Thoracic aorta (tissue), 2 donors: ENCODE data around the gene NAV3. TPM values are rescaled to one million over a fixed set of nuclear protein-coding genes. Genes with fewer than 3 reads are reported as not detected.

ENCODE experiments used
- ATAC-seq: fragments of 150-250 bp; one replicate; pipeline ENCODE4 v1.8.0; 2017; ENCODE audit warnings: low read depth; ENCODE audit not compliant: insufficient number of reproducible peaks, low FRiP score
- DNase-seq: peaks from one replicate; pipeline ENCODE4 v3.0.0-alpha.2; 2020; ENCODE audit warnings: low spot score
- H3K27ac ChIP-seq, 2 donors: fragments of 200-600 bp; sonication (generic); 1 replicate in 1 of 2; 2 replicates in 1 of 2; pipeline ENCODE4 v1.5.1; 2016; ENCODE audit warnings: mild to moderate bottlenecking in 2 of 2, moderate library complexity in 2 of 2
- H3K27me3 ChIP-seq: fragments of 200-600 bp; sonication (generic); replicated peaks from 2 replicates; pipeline ENCODE4 v1.6.0; 2016; ENCODE audit warnings: mild to moderate bottlenecking; ENCODE audit not compliant: insufficient read depth
- H3K36me3 ChIP-seq: fragments of 200-600 bp; sonication (generic); one replicate; pipeline ENCODE4 v1.5.1; 2016
- H3K4me1 ChIP-seq, 2 donors: fragments of 200-600 bp; sonication (generic); 1 replicate in 1 of 2; 2 replicates in 1 of 2; pipeline versions ENCODE4 v1.5.1 to v1.6.0; 2016; ENCODE audit warnings: low read depth in 2 of 2, mild to moderate bottlenecking in 1 of 2; ENCODE audit not compliant: control insufficient read depth in 1 of 2
- H3K4me3 ChIP-seq: fragments of 200-600 bp; sonication (generic); 2 replicates; pipeline ENCODE4 v1.5.1; 2016; ENCODE audit warnings: mild to moderate bottlenecking
- H3K9me3 ChIP-seq: fragments of 200-600 bp; sonication (generic); 2 replicates; pipeline ENCODE4 v1.5.1; 2016
- total RNA-seq, 2 donors: library from RNA; depleted of rRNA; stranded (reverse); fragments of >200 nt; gene quantifications; one replicate each; pipeline versions ENCODE4 v1.1.0 to v1.2.3, GENCODE V29; 2016
- TF ChIP-seq, protein P1 (sequence below): fragments of 200-600 bp; sonication (generic); IDR thresholded peaks from one replicate; pipeline ENCODE4 v1.5.1; 2019; ENCODE audit warnings: antibody characterized with exemption

Gene NAV3
- total RNA-seq, 2 donors from 2014 or later = 9.3 to 11.6 TPM

DNA sequence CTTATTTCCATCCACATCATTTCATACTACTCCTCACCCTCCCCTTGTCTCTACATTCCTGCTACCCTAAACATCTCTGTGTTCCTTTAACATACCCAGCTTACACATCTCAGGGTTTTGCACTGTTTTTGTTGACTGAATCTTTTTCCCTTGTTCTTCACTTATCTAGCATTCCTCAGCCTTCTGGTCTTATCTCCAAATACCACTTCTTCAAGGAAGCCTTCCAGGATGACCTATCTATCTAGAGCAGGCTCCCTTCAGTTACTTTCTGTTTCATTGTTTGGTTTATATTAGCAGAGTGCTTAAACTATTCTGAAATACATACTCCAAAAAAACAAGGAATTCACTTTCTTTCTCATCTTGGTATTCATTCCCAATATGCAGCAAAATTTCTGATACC is 353.1 kb downstream of the NAV3 start:
- Histone ChIP-seq H3K9me3 (no peaks in the 10 kb centered on the region), H3K27me3 (no peaks in the 10 kb centered on the region), H3K4me3 (no peak overlapping the region), H3K36me3 (no peaks in the 10 kb centered on the region), H3K4me1 (no peaks in the 10 kb centered on the region), H3K27ac (no peak overlapping the region)
- TF ChIP-seq, protein P1, sequence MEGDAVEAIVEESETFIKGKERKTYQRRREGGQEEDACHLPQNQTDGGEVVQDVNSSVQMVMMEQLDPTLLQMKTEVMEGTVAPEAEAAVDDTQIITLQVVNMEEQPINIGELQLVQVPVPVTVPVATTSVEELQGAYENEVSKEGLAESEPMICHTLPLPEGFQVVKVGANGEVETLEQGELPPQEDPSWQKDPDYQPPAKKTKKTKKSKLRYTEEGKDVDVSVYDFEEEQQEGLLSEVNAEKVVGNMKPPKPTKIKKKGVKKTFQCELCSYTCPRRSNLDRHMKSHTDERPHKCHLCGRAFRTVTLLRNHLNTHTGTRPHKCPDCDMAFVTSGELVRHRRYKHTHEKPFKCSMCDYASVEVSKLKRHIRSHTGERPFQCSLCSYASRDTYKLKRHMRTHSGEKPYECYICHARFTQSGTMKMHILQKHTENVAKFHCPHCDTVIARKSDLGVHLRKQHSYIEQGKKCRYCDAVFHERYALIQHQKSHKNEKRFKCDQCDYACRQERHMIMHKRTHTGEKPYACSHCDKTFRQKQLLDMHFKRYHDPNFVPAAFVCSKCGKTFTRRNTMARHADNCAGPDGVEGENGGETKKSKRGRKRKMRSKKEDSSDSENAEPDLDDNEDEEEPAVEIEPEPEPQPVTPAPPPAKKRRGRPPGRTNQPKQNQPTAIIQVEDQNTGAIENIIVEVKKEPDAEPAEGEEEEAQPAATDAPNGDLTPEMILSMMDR = no peak
- ATAC-seq (no peak), DNase-seq (no peak)

DNA sequence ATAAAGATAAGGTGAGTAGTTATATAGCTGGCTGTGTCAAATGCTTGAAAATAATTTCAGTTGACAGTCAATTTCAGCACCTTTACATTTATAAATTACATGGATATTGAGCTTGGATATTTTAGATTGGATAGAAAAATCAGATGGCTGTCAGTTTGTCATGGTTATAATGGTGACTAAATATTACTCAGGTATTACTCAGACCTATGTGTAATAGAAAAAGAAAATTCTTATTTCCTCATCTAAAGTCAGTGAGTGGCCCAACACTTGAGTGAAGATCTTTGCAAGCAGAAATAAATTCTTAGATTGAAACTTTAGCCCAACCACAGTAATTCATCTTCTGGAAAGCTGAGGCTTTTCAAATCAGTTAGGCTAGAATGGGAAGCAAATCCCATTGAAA is 354.4 kb downstream of the NAV3 start:
- Histone ChIP-seq H3K36me3 (no peaks in the 10 kb centered on the region), H3K9me3 (no peaks in the 10 kb centered on the region), H3K4me3 (no peak overlapping the region), H3K4me1 (no peaks in the 10 kb centered on the region), H3K27me3 (no peaks in the 10 kb centered on the region), H3K27ac (no peak overlapping the region)
- TF ChIP-seq, protein P1 = no peak
- no peak for ATAC-seq
- DNase-seq = no peak

DNA sequence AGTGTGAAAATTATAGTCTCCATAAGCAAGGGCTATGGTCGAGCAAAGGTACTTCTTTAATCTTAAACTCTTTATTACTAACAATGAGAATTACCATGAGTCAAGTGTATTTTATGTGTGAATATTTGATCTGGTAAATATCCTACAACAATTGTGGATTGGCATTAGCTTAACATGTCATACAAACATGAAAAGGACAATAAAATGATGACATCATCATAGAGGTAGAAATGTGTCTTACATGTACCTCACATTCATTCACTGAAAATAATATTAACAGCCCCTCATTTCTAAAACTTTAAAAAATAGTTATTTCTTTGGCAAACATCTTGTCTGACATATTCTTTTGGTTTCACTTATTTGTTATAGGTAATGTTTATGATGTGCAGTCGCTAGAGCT is 355.0 kb downstream of the NAV3 start:
- no peak for ATAC-seq
- H3K4me3 ChIP-seq = no peak overlapping the region

DNA sequence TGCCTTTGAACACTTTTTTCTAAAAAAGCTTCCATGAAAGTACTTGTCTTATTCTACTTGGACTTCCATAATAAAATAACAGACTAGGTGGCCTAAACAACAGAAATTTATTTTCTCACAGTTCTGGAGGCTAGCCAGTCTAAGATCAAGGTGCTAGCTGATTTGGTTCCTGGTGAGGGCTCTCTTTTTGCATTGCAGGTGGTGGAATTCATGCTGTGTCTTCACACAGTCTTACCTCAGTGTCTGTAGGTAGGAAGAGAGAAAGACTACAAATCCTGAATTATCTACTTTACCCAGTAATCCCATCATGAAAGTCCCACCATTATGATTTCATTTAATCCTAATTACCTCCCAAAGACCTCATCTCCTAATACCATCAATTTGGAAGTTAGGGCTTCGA is 356.0 kb downstream of the NAV3 start:
- H3K4me1 ChIP-seq = no peaks in the 10 kb centered on the region
- TF ChIP-seq, protein P1 = no peak
- ATAC-seq = no peak

More for the DNA sequence above, 355.0 kb downstream of the NAV3 start:
- TF ChIP-seq, protein P1 = no peak
- Histone ChIP-seq H3K4me1 (no peaks in the 10 kb centered on the region), H3K9me3 (no peaks in the 10 kb centered on the region), H3K27ac (no peak overlapping the region), H3K36me3 (no peaks in the 10 kb centered on the region), H3K27me3 (no peaks in the 10 kb centered on the region)
- no peak for DNase-seq

DNA sequence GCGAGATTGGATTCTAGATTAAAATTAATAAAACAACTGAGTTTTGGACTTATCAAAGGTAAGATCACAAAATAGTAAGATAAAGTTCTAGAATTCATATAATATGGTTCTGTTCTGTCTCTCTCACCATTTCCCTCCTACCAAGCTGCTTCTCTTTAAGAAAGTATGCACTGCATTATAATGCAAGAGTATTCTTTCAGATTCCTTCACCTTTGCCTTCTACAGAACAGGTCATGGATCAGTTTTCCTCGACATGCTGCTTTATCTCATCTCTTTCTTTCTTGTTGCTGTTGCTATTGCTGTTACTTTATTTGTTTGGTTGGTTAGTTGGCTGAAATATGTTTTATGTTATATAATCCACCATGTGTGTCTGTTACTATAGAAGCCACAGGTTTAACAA is 357.0 kb downstream of the NAV3 start:
- TF ChIP-seq, protein P1 = no peak
- no peak for DNase-seq
- Histone ChIP-seq H3K4me3 (no peak overlapping the region), H3K4me1 (no peaks in the 10 kb centered on the region), H3K27ac (no peak overlapping the region), H3K27me3 (no peaks in the 10 kb centered on the region), H3K9me3 (no peaks in the 10 kb centered on the region), H3K36me3 (no peaks in the 10 kb centered on the region)
- ATAC-seq = no peak

More for the DNA sequence above, 356.0 kb downstream of the NAV3 start:
- Histone ChIP-seq H3K9me3 (no peaks in the 10 kb centered on the region), H3K27me3 (no peaks in the 10 kb centered on the region), H3K36me3 (no peaks in the 10 kb centered on the region), H3K4me3 (no peak overlapping the region), H3K27ac (no peak overlapping the region)
- DNase-seq = no peak
